Neural cell (in vitro differentiated cells): Measurements from ENCODE around the gene CTTN. TPM values are rescaled to one million over a fixed set of nuclear protein-coding genes. Genes with fewer than 3 reads are reported as not detected.
"Not testable (repeated sequence)": the region's sequence is repeated elsewhere in the genome, so short reads cannot be mapped to it uniquely, and the experiment has no call there.

ENCODE experiments used
- H2AFZ ChIP-seq: fragments of 200-600, 300-800 bp; sonication (generic), shearing (Covaris generic); 2 replicates; pipeline ENCODE4 v1.6.0; 2014; ENCODE audit warnings: low read depth, mild to moderate bottlenecking, antibody characterized with exemption, low read length, moderate library complexity
- H3F3A ChIP-seq: fragments of 200-600 bp; shearing (Covaris generic); 2 replicates; pipeline ENCODE4 v1.6.1; 2016; ENCODE audit warnings: mild to moderate bottlenecking, moderate library complexity, mixed read lengths, antibody characterized with exemption, low read length; ENCODE audit not compliant: insufficient read depth, poor library complexity, severe bottlenecking
- H3K27ac ChIP-seq: fragments of 200-600, 300-800 bp; sonication (generic), shearing (Covaris generic); 2 replicates; pipeline ENCODE4 v1.5.1; 2014; ENCODE audit warnings: mild to moderate bottlenecking, low read length, moderate library complexity
- H3K27me3 ChIP-seq: fragments of 300-800, 200-600 bp; sonication (generic), shearing (Covaris generic); 2 replicates; pipeline ENCODE4 v1.6.0; 2014; ENCODE audit warnings: mild to moderate bottlenecking, low read depth, low read length, moderate library complexity; ENCODE audit not compliant: insufficient read depth
- H3K36me3 ChIP-seq: fragments of 300-800, 200-600 bp; sonication (generic), shearing (Covaris generic); 2 replicates; pipeline ENCODE4 v1.5.1; 2014; ENCODE audit warnings: mild to moderate bottlenecking, antibody characterized with exemption, low read length, moderate library complexity; ENCODE audit not compliant: insufficient read depth
- H3K4me2 ChIP-seq: fragments of 300-800, 200-600 bp; sonication (generic), shearing (Covaris generic); 2 replicates; pipeline ENCODE4 v1.6.0; 2014; ENCODE audit warnings: mild to moderate bottlenecking, low read length
- H3K4me3 ChIP-seq: fragments of 300-800, 200-600 bp; sonication (generic), shearing (Covaris generic); 2 replicates; pipeline ENCODE4 v1.5.1; 2014; ENCODE audit warnings: mild to moderate bottlenecking, low read length, moderate library complexity
- H3K79me2 ChIP-seq: fragments of 200-600 bp; shearing (Covaris generic); replicated peaks from 2 replicates; pipeline ENCODE4 v1.6.0; 2014; ENCODE audit warnings: mild to moderate bottlenecking, low read length, moderate library complexity; ENCODE audit not compliant: insufficient read depth
- H3K9ac ChIP-seq: fragments of 300-800, 200-600 bp; sonication (generic), shearing (Covaris generic); 2 replicates; pipeline ENCODE4 v1.6.1; 2016; ENCODE audit warnings: mild to moderate bottlenecking, low read length, mixed read lengths
- H3K9me2 ChIP-seq: fragments of 200-600 bp; shearing (Covaris generic); 2 replicates; pipeline ENCODE4 v1.6.1; 2016; ENCODE audit warnings: mild to moderate bottlenecking, low read length, mixed read lengths; ENCODE audit not compliant: insufficient read depth
- H3K9me3 ChIP-seq: fragments of 200-600, 300-800 bp; sonication (generic), shearing (Covaris generic); 2 replicates; pipeline ENCODE4 v1.6.1; 2016; ENCODE audit warnings: mild to moderate bottlenecking, mixed run types, low read length, moderate library complexity, mixed read lengths
- H4K20me1 ChIP-seq: fragments of 200-600 bp; shearing (Covaris generic); 2 replicates; pipeline ENCODE4 v1.6.1; 2016; ENCODE audit warnings: mild to moderate bottlenecking, mixed run types; ENCODE audit not compliant: insufficient read depth
- CTCF ChIP-seq: fragments of 450-650 bp; IDR thresholded peaks from 2 replicates; pipeline ENCODE4 v1.5.1; 2014; ENCODE audit warnings: antibody characterized with exemption, mild to moderate bottlenecking, moderate library complexity; ENCODE audit not compliant: poor library complexity, severe bottlenecking
- EP300 ChIP-seq: fragments of 450-650 bp; conservative IDR thresholded peaks from 2 replicates; pipeline ENCODE4 v1.6.1; 2014; ENCODE audit warnings: antibody characterized with exemption, mild to moderate bottlenecking, moderate library complexity; ENCODE audit not compliant: poor library complexity, severe bottlenecking
- EZH2 ChIP-seq: fragments of 200-600, 300-800 bp; shearing (Covaris generic), sonication (generic); IDR thresholded peaks from 2 replicates; pipeline ENCODE4 v1.6.1; 2014; ENCODE audit warnings: antibody characterized with exemption, low read length, borderline replicate concordance, mild to moderate bottlenecking; ENCODE audit not compliant: insufficient read depth, poor library complexity, severe bottlenecking
- MXI1 ChIP-seq: fragments of 450-650 bp; conservative IDR thresholded peaks from 2 replicates; pipeline ENCODE4 v1.6.1; 2014; ENCODE audit warnings: antibody characterized with exemption, mild to moderate bottlenecking; ENCODE audit not compliant: poor library complexity, severe bottlenecking
- POLR2AphosphoS5 ChIP-seq: IDR thresholded peaks from 2 replicates; pipeline ENCODE4 v1.6.1; 2012
- RAD21 ChIP-seq: fragments of 450-650 bp; conservative IDR thresholded peaks from 2 replicates; pipeline ENCODE4 v1.6.1; 2014; ENCODE audit warnings: antibody characterized with exemption, mild to moderate bottlenecking, moderate library complexity
- REST ChIP-seq: IDR thresholded peaks from 2 replicates; pipeline ENCODE4 v1.6.1; 2012; ENCODE audit warnings: borderline replicate concordance
- SMC3 ChIP-seq: fragments of 450-650 bp; conservative IDR thresholded peaks from 2 replicates; pipeline ENCODE4 v1.6.1; 2014; ENCODE audit warnings: antibody characterized with exemption, mild to moderate bottlenecking, moderate library complexity; ENCODE audit not compliant: poor library complexity
- TAF1 ChIP-seq: IDR thresholded peaks from 2 replicates; pipeline ENCODE4 v1.6.1; 2012; ENCODE audit warnings: low read depth
- polyA plus RNA-seq: library from polyadenylated mRNA; depleted of rRNA; stranded (reverse); fragments of >200 nt; gene quantifications from 2 replicates; pipeline ENCODE4 v1.2.3, GENCODE V29; 2014

Gene CTTN
- polyA plus RNA-seq, 1 donor from 2014 or later, result 220 TPM

- Histone ChIP-seq H3K27me3 (no peaks in the 10 kb centered on the region), H3K4me2 (no peak overlapping the region), H3K79me2 (peaks cover 17% of the 10 kb centered on the region), H3K9me2 (no peaks in the 10 kb centered on the region), H3F3A (no peaks in the 10 kb centered on the region), H2AFZ (no peak overlapping the region), H3K9me3 (no peaks in the 10 kb centered on the region), H3K36me3 (peaks cover 5% of the 10 kb centered on the region), H3K9ac (no peak overlapping the region), H4K20me1 (peaks cover 4% of the 10 kb centered on the region), H3K27ac (no peak overlapping the region), H3K4me3 (no peak overlapping the region)
- TF ChIP-seq TAF1 (no peak), SMC3 (no peak), EZH2 (no peak), EP300 (no peak), RAD21 (no peak), POLR2AphosphoS5 (no peak), MXI1 (no peak), CTCF (no peak), REST (no peak)
These were observed 9.5 kb downstream of the CTTN start for GRCh38 chr11:70407814-70408213.

GRCh38 chr11:70408326-70408725, 10.0 kb downstream of the CTTN start:
- not testable (repeated sequence) for H3K27ac ChIP-seq, H3F3A ChIP-seq, H3K4me3 ChIP-seq, H4K20me1 ChIP-seq, H3K27me3 ChIP-seq, H3K9ac ChIP-seq, H3K9me2 ChIP-seq, H3K36me3 ChIP-seq, H3K4me2 ChIP-seq, H3K9me3 ChIP-seq, H2AFZ ChIP-seq
- peaks cover 13% of the 10 kb centered on the region for H3K79me2 ChIP-seq

- Histone ChIP-seq H3F3A (no peaks in the 10 kb centered on the region), H3K9ac (no peak overlapping the region), H2AFZ (no peak overlapping the region), H3K27ac (no peak overlapping the region), H3K4me2 (no peak overlapping the region), H4K20me1 (peaks cover 4% of the 10 kb centered on the region), H3K27me3 (no peaks in the 10 kb centered on the region), H3K9me3 (no peaks in the 10 kb centered on the region), H3K79me2 (peaks cover 4% of the 10 kb centered on the region), H3K4me3 (no peak overlapping the region), H3K36me3 (peaks cover 5% of the 10 kb centered on the region), H3K9me2 (no peaks in the 10 kb centered on the region)
- no peak for TF ChIP-seq EZH2
- TF ChIP-seq CTCF, result no peak
- no peak for TF ChIP-seq EP300
- TF ChIP-seq RAD21, result no peak
- no peak for TF ChIP-seq SMC3
- no peak for TF ChIP-seq MXI1
- no peak for TF ChIP-seq REST
- no peak for TF ChIP-seq POLR2AphosphoS5
- TF ChIP-seq TAF1, result no peak
These were observed 11.1 kb downstream of the CTTN start for GRCh38 chr11:70409437-70409836.
